WTC11 (cell line): ENCODE measurements around the gene MTNR1B.

Experiments
- CTCF ChIP-seq: fragments of 200-600 bp; IDR thresholded peaks from 2 replicates; pipeline ENCODE4 v1.8.0; 2022; ENCODE audit warnings: antibody characterized with exemption
- NR2C2 ChIP-seq: sonication (generic); formaldehyde crosslinking; IDR thresholded peaks from 2 replicates; pipeline ENCODE4 v1.8.0; 2022; ENCODE audit warnings: mild to moderate bottlenecking, missing genetic modification reagents
- RELA ChIP-seq: sonication (generic); formaldehyde crosslinking; IDR thresholded peaks from 2 replicates; pipeline ENCODE4 v1.8.1; 2022; ENCODE audit warnings: missing genetic modification reagents, mild to moderate bottlenecking, borderline replicate concordance
- SMAD3 ChIP-seq: sonication (generic); formaldehyde crosslinking; IDR thresholded peaks from 2 replicates; pipeline ENCODE4 v1.8.0; 2022; ENCODE audit warnings: missing genetic modification reagents, mild to moderate bottlenecking, borderline replicate concordance
- TEAD1 ChIP-seq: sonication (generic); formaldehyde crosslinking; IDR thresholded peaks from 2 replicates; pipeline ENCODE4 v1.8.0; 2022; ENCODE audit warnings: mild to moderate bottlenecking, missing genetic modification reagents

GRCh38 chr11:92929246-92929645 lies 40.2 kb upstream of the MTNR1B start:
- TF ChIP-seq SMAD3 (CRISPR knock-in tag) (no peak), TEAD1 (no peak), CTCF (no peak), NR2C2 (no peak), RELA (no peak)
